ENCODE measurements around the gene COL13A1.

GRCh38 chr10:70007116-70007820, 205.6 kb downstream of the COL13A1 start:
- TF ChIP-seq POLR2A (IDR thresholded peaks at IDR 0.05) (no peak), POLR2AphosphoS5 (IDR thresholded peaks at IDR 0.05) (no peak)
